Endodermal cell (in vitro differentiated cells): ENCODE measurements around the gene TFCP2L1. TPM values are rescaled to one million over a fixed set of nuclear protein-coding genes. Genes with fewer than 3 reads are reported as not detected.
A peak's percentile ranks its signal among the peaks of the same experiment; 100 is the strongest.

Experiments used
- DNase-seq: peaks from one replicate; pipeline ENCODE4 v3.0.0-alpha.2; 2017
- H3K27ac ChIP-seq: 2 replicates; pipeline ENCODE4 v1.5.1; 2013; ENCODE audit warnings: mild to moderate bottlenecking, low read depth, low read length, moderate library complexity
- H3K27me3 ChIP-seq: 2 replicates; pipeline ENCODE4 v1.6.1; 2013; ENCODE audit warnings: mild to moderate bottlenecking, low read length, moderate library complexity; ENCODE audit not compliant: insufficient read depth, control insufficient read depth, poor library complexity, severe bottlenecking
- H3K36me3 ChIP-seq: 2 replicates; pipeline ENCODE4 v1.7.0; 2013; ENCODE audit warnings: mild to moderate bottlenecking, low read length, moderate library complexity; ENCODE audit not compliant: control insufficient read depth, insufficient read depth
- H3K4me1 ChIP-seq: one replicate; pipeline ENCODE4 v1.7.0; 2013; ENCODE audit warnings: low read length; ENCODE audit not compliant: control insufficient read depth, insufficient read depth
- H3K4me3 ChIP-seq: 2 replicates; pipeline ENCODE4 v1.5.1; 2013; ENCODE audit warnings: mild to moderate bottlenecking, low read length, moderate library complexity
- H3K9ac ChIP-seq: 2 replicates; pipeline ENCODE4 v1.6.1; 2013; ENCODE audit warnings: mild to moderate bottlenecking, low read length, moderate library complexity; ENCODE audit not compliant: poor library complexity, severe bottlenecking; ENCODE audit errors: extremely low read depth
- H3K9me3 ChIP-seq: 2 replicates; pipeline ENCODE4 v1.6.1; 2013; ENCODE audit warnings: mild to moderate bottlenecking, low read length, moderate library complexity; ENCODE audit not compliant: control insufficient read depth
- H3K27ac Mint-ChIP-seq: 2 replicates; pipeline ENCODE4 v1.8.0; 2020; ENCODE audit warnings: mixed read lengths
- H3K27me3 Mint-ChIP-seq: 2 replicates; pipeline ENCODE4 v1.8.0; 2021; ENCODE audit warnings: mild to moderate bottlenecking, mixed read lengths; ENCODE audit not compliant: insufficient read depth
- H3K36me3 Mint-ChIP-seq: 2 replicates; pipeline ENCODE4 v1.8.0; 2020; ENCODE audit warnings: low read depth, mixed read lengths
- H3K4me1 Mint-ChIP-seq: 2 replicates; pipeline ENCODE4 v1.8.0; 2020; ENCODE audit warnings: mixed read lengths
- H3K4me3 Mint-ChIP-seq: 2 replicates; pipeline ENCODE4 v1.8.0; 2020; ENCODE audit warnings: mild to moderate bottlenecking, moderate library complexity, mixed read lengths
- H3K9me3 Mint-ChIP-seq: 2 replicates; pipeline ENCODE4 v1.8.0; 2020; ENCODE audit warnings: mild to moderate bottlenecking, mixed read lengths
- CTCF ChIP-seq: fragments of 200-600 bp; sonication (generic); conservative IDR thresholded peaks from 2 replicates; pipeline ENCODE4 v1.5.0; 2021; ENCODE audit warnings: antibody characterized with exemption, mild to moderate bottlenecking
- WGBS, 2 experiments: methylation state at CpG; one replicate each; pipeline versions ENCODE4 v1.1.5 to v1.1.7; 2013; ENCODE audit warnings: missing lambda C conversion rate in 2 of 2, mixed read lengths in 1 of 2; ENCODE audit not compliant: insufficient coverage in 1 of 2, insufficient read length in 1 of 2; 5-methylcytosine and 5-hydroxymethylcytosine counted together
- total RNA-seq, 2 donors: library from RNA; stranded (reverse); fragmentation: NEBNext Ultra II Directional in 1 of 2; extraction: Animal tissue kit (Norgen Biotek cat#: 25700) in 1 of 2; gene quantifications; 2 replicates in 1 of 2; 3 replicates in 1 of 2; pipeline ENCODE4 v1.2.1, GENCODE V29; 2021

The TFCP2L1 gene
- total RNA-seq, 2 donors from 2014 or later: 3.3 to 4.3 TPM

- H3K9me3 ChIP-seq: no peaks in the 10 kb centered on the region
- no peak overlapping the region for H3K9ac ChIP-seq
- no peaks in the 10 kb centered on the region for H3K27me3 ChIP-seq
- Mint-ChIP-seq H3K4me3 (no peak overlapping the region), H3K9me3 (no peaks in the 10 kb centered on the region), H3K27ac (no peak overlapping the region), H3K27me3 (peaks cover 14% of the 10 kb centered on the region), H3K4me1 (peaks cover 5% of the 10 kb centered on the region), H3K36me3 (no peaks in the 10 kb centered on the region)
- H3K4me3 ChIP-seq: no peak overlapping the region
- 89 to 96% methylated on average over 9 to 19 of the region's 19 CpGs for WGBS, 2 experiments
- peak; percentile 66 for DNase-seq
- no peak overlapping the region for H3K27ac ChIP-seq
- no peak for TF ChIP-seq CTCF
- no peaks in the 10 kb centered on the region for H3K4me1 ChIP-seq
- H3K36me3 ChIP-seq: no peaks in the 10 kb centered on the region
Measured at GRCh38 chr2:121196132-121196848, 88.7 kb downstream of the TFCP2L1 start.

GRCh38 chr2:121195036-121195435 is 90.0 kb downstream of the TFCP2L1 start:
- no peak for TF ChIP-seq CTCF
- H3K27me3 ChIP-seq: no peaks in the 10 kb centered on the region
- 90 to 100% methylated on average over 4 to 5 of the region's 5 CpGs for WGBS, 2 experiments

GRCh38 chr2:121194626-121195025 is 90.4 kb downstream of the TFCP2L1 start:
- no peaks in the 10 kb centered on the region for H3K27me3 ChIP-seq
- H3K9ac ChIP-seq: no peak overlapping the region
- Mint-ChIP-seq H3K36me3 (no peaks in the 10 kb centered on the region), H3K9me3 (no peaks in the 10 kb centered on the region), H3K4me3 (no peak overlapping the region), H3K27ac (no peak overlapping the region), H3K4me1 (peaks cover 5% of the 10 kb centered on the region), H3K27me3 (peaks cover 14% of the 10 kb centered on the region)
- H3K4me1 ChIP-seq: no peaks in the 10 kb centered on the region
- no peaks in the 10 kb centered on the region for H3K36me3 ChIP-seq
- DNase-seq: no peak
- no peak for TF ChIP-seq CTCF
- no peak overlapping the region for H3K27ac ChIP-seq
- WGBS, 2 experiments: 88 to 93% methylated on average over 3 to 5 of the region's 5 CpGs
- H3K4me3 ChIP-seq: no peak overlapping the region
- no peaks in the 10 kb centered on the region for H3K9me3 ChIP-seq

More at GRCh38 chr2:121195036-121195435, 90.0 kb downstream of the TFCP2L1 start:
- Histone ChIP-seq H3K36me3 (no peaks in the 10 kb centered on the region), H3K9me3 (no peaks in the 10 kb centered on the region), H3K9ac (no peak overlapping the region), H3K4me1 (no peaks in the 10 kb centered on the region), H3K27ac (no peak overlapping the region), H3K4me3 (no peak overlapping the region)
- peaks cover 14% of the 10 kb centered on the region for H3K27me3 Mint-ChIP-seq
- peaks cover 5% of the 10 kb centered on the region for H3K4me1 Mint-ChIP-seq
- H3K27ac Mint-ChIP-seq: no peak overlapping the region
- H3K4me3 Mint-ChIP-seq: no peak overlapping the region
- no peaks in the 10 kb centered on the region for H3K9me3 Mint-ChIP-seq
- no peaks in the 10 kb centered on the region for H3K36me3 Mint-ChIP-seq
- DNase-seq: no peak
